Thoracic aorta (tissue), 2 donors: ENCODE measurements around the gene PRDM16. TPM values are rescaled to one million over a fixed set of nuclear protein-coding genes. Genes with fewer than 3 reads are reported as not detected.

ENCODE experiments used
- ATAC-seq: fragments of 150-250 bp; one replicate; pipeline ENCODE4 v1.8.0; 2017; ENCODE audit warnings: low read depth; ENCODE audit not compliant: insufficient number of reproducible peaks, low FRiP score
- DNase-seq: peaks from one replicate; pipeline ENCODE4 v3.0.0-alpha.2; 2020; ENCODE audit warnings: low spot score
- H3K27ac ChIP-seq, 2 donors: fragments of 200-600 bp; sonication (generic); 1 replicate in 1 of 2; 2 replicates in 1 of 2; pipeline ENCODE4 v1.5.1; 2016; ENCODE audit warnings: mild to moderate bottlenecking in 2 of 2, moderate library complexity in 2 of 2
- H3K27me3 ChIP-seq: fragments of 200-600 bp; sonication (generic); replicated peaks from 2 replicates; pipeline ENCODE4 v1.6.0; 2016; ENCODE audit warnings: mild to moderate bottlenecking; ENCODE audit not compliant: insufficient read depth
- H3K36me3 ChIP-seq: fragments of 200-600 bp; sonication (generic); one replicate; pipeline ENCODE4 v1.5.1; 2016
- H3K4me1 ChIP-seq, 2 donors: fragments of 200-600 bp; sonication (generic); 1 replicate in 1 of 2; 2 replicates in 1 of 2; pipeline versions ENCODE4 v1.5.1 to v1.6.0; 2016; ENCODE audit warnings: low read depth in 2 of 2, mild to moderate bottlenecking in 1 of 2; ENCODE audit not compliant: control insufficient read depth in 1 of 2
- H3K4me3 ChIP-seq: fragments of 200-600 bp; sonication (generic); 2 replicates; pipeline ENCODE4 v1.5.1; 2016; ENCODE audit warnings: mild to moderate bottlenecking
- H3K9me3 ChIP-seq: fragments of 200-600 bp; sonication (generic); 2 replicates; pipeline ENCODE4 v1.5.1; 2016
- CTCF ChIP-seq: fragments of 200-600 bp; sonication (generic); IDR thresholded peaks from one replicate; pipeline ENCODE4 v1.5.1; 2019; ENCODE audit warnings: antibody characterized with exemption
- total RNA-seq, 2 donors: library from RNA; depleted of rRNA; stranded (reverse); fragments of >200 nt; gene quantifications; one replicate each; pipeline versions ENCODE4 v1.1.0 to v1.2.3, GENCODE V29; 2016

Gene PRDM16
- total RNA-seq, 2 donors from 2014 or later, result 68.9 to 85.4 TPM

GRCh38 chr1:3066250-3066711, 2.7 kb upstream of the PRDM16 start:
- ATAC-seq (no peak), DNase-seq (peak; percentile 3)
- Histone ChIP-seq H3K9me3 (no peaks in the 10 kb centered on the region), H3K4me1 (peaks cover 11 to 52% of the 10 kb centered on the region in 2 donors), H3K27me3 (no peaks in the 10 kb centered on the region), H3K4me3 (peak overlapping the region; percentile 91), H3K27ac (peak overlapping the region; percentile 94 to 97), H3K36me3 (no peaks in the 10 kb centered on the region)
- TF ChIP-seq CTCF, result peak; percentile 82

- DNase-seq, result peak; percentile 0
- no peak for ATAC-seq
Measured at GRCh38 chr1:3066826-3067225, 2.2 kb upstream of the PRDM16 start.

GRCh38 chr1:3067301-3067670, 1.7 kb upstream of the PRDM16 start:
- peak overlapping the region; percentile 91 for H3K4me3 ChIP-seq
- no peak for ATAC-seq

More at GRCh38 chr1:3066826-3067225, 2.2 kb upstream of the PRDM16 start:
- Histone ChIP-seq H3K36me3 (no peaks in the 10 kb centered on the region), H3K27ac (peak overlapping the region; percentile 94 to 97), H3K4me3 (peak overlapping the region; percentile 91), H3K9me3 (no peaks in the 10 kb centered on the region), H3K4me1 (peaks cover 11 to 57% of the 10 kb centered on the region in 2 donors), H3K27me3 (no peaks in the 10 kb centered on the region)
- no peak for TF ChIP-seq CTCF

GRCh38 chr1:3067671-3068563, 1.1 kb upstream of the PRDM16 start:
- peaks cover 11 to 58% of the 10 kb centered on the region in 2 donors for H3K4me1 ChIP-seq

More at GRCh38 chr1:3067301-3067670, 1.7 kb upstream of the PRDM16 start:
- Histone ChIP-seq H3K27ac (peak overlapping the region; percentile 94 to 97), H3K27me3 (no peaks in the 10 kb centered on the region), H3K9me3 (no peaks in the 10 kb centered on the region), H3K4me1 (peaks cover 11 to 57% of the 10 kb centered on the region in 2 donors), H3K36me3 (no peaks in the 10 kb centered on the region)
- no peak for TF ChIP-seq CTCF
- no peak for DNase-seq

More at GRCh38 chr1:3067671-3068563, 1.1 kb upstream of the PRDM16 start:
- Histone ChIP-seq H3K27me3 (no peaks in the 10 kb centered on the region), H3K27ac (peak overlapping the region; percentile 94 to 97), H3K9me3 (no peaks in the 10 kb centered on the region), H3K4me3 (peak overlapping the region; percentile 91), H3K36me3 (no peaks in the 10 kb centered on the region)
- ATAC-seq (no peak), DNase-seq (no peak)
- no peak for TF ChIP-seq CTCF
